ES-I3 (cell line): ENCODE results near the gene SPRR1A.

Source experiments
- H3K36me3 ChIP-seq: 2 replicates; pipeline ENCODE4 v1.6.1; 2013; ENCODE audit warnings: mild to moderate bottlenecking, low read length, control low read depth, moderate library complexity; ENCODE audit not compliant: insufficient read depth
- H3K4me1 ChIP-seq: 2 replicates; pipeline ENCODE4 v1.6.1; 2013; ENCODE audit warnings: mild to moderate bottlenecking, control low read depth, low read length; ENCODE audit not compliant: insufficient read depth
- H3K9ac ChIP-seq: 2 replicates; pipeline ENCODE4 v1.6.1; 2013; ENCODE audit warnings: low read depth, mild to moderate bottlenecking, low read length, moderate library complexity
- H3K9me3 ChIP-seq: 2 replicates; pipeline ENCODE4 v1.6.1; 2013; ENCODE audit warnings: mild to moderate bottlenecking, low read length, moderate library complexity; ENCODE audit not compliant: control insufficient read depth, insufficient read depth

SPRR1A gene, protein sequence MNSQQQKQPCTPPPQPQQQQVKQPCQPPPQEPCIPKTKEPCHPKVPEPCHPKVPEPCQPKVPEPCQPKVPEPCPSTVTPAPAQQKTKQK

GRCh38 chr1:152983743-152984142, at the start of gene SPRR1A:
Gene SPRR1A, plus strand, starts transcription at chr1:152984081. Its CDS starts 1,150 bp downstream, at chr1:152985231.
- no peaks in the 10 kb centered on the region for H3K9me3 ChIP-seq
- no peak within 1 kb of the TSS for H3K9ac ChIP-seq
- H3K4me1 ChIP-seq: no peaks in the 10 kb centered on the region
- no peaks in the 10 kb centered on the region for H3K36me3 ChIP-seq

- Histone ChIP-seq H3K9me3 (no peaks in the 10 kb centered on the region), H3K36me3 (no peaks in the 10 kb centered on the region), H3K9ac (no peak overlapping the region), H3K4me1 (no peaks in the 10 kb centered on the region)
Observed at GRCh38 chr1:152940614-152941013, 43.3 kb upstream of the SPRR1A start.

DNA sequence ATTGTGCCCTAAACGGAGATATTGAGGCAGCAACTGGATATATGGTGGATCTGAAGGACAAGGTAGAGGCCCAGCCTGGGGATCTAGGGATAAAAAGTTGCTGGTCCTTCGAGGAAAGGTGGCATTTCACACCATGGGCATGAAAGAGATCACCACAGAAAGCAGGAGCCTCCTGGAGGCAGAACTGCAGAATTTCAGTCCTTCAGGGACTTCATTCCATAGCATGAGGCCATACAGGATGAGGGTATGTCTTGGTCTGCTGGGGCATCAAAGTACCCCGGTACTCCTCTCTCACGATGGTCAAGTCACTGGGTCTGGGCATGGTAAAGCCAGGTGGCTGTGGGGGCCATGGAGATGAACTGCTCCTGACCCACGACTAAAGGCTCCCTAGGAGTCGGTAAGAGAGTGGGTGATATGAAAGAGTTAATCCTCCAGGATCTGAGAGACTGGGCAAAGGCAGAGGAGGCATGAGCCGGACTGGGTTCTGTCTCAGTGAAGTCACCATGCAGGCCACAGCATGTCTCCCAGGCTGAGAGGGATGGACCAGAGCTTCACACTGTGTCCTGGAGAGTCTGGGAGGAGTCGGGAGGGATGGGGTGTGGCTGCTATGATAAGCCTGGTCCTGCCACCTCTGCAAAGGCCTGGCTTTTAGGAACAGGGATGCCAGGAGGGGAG, 42.7 kb upstream of the SPRR1A start:
- no peaks in the 10 kb centered on the region for H3K36me3 ChIP-seq
- no peaks in the 10 kb centered on the region for H3K9me3 ChIP-seq
- no peaks in the 10 kb centered on the region for H3K4me1 ChIP-seq
- H3K9ac ChIP-seq: no peak overlapping the region

DNA sequence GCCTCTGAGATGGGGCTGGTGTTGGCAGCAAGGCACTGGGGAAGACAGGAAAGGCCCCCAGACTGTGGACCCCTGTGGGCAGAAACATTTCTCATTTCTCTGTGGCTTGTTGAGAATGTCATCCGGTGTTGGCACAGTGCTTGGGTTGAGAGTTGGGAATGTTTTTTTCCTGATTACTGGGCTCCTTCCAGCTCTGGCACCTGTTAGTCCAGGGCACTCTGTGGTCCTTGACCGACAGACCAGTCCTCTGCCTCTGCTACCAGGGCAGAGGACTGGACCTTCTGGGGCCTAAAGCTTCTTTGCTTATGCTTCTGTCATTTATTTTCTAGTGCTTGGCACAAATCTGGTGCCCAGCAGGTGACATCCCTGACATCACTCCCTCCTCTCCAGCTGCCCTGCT, 41.7 kb upstream of the SPRR1A start:
- Histone ChIP-seq H3K36me3 (no peaks in the 10 kb centered on the region), H3K9ac (no peak overlapping the region), H3K9me3 (no peaks in the 10 kb centered on the region), H3K4me1 (no peaks in the 10 kb centered on the region)

DNA sequence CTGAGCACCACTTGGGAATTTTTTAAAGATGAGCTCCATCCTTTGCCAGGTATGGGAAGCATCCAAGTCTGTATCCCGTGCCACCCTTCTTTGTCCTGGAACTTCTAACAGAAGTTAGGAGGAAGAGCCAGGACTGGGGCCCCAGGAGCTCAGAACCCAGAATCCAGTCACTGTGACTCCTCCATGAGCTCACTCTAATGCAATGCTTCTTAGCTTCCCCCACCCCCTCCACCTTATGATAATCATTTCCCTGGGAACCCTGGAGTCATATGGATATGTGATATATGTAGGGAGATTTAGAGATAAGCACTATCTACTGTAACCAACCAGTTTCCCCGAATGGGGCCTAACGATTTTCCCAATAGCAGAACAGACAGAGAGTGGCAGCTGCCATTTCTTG, 37.6 kb upstream of the SPRR1A start:
- Histone ChIP-seq H3K9ac (no peak overlapping the region), H3K9me3 (no peaks in the 10 kb centered on the region), H3K36me3 (no peaks in the 10 kb centered on the region), H3K4me1 (no peaks in the 10 kb centered on the region)

DNA sequence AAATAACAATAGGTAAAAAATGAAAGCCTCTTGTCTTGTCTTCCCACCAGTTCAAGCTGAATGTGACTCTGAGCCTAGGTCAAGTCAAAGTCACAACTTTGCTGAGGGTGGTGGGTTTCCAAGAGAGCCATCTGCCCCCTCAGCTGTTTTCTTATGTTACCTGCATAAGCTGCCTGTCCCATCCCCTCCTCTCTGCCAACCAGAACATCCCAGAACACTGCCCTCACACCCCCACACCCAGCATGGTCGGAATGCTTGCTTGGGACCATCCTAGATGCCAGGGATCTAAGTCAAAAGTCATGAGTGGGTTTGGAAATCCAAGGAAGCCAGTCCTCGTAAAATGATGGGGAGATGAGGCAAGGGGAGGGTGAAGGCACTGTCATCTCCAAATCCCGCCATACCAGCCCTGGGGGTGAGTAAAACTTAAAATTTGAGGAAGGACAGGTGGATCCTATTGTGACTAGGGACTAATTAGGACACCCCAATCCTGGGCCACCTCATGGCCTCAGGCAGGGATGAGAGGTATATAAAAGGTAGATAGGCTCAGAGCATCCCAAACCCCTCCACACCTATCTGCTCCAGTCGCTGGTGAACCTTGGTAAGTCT, 37.1 kb upstream of the SPRR1A start, which contains the start of gene SPRR5:
Gene SPRR5 (plus strand): TSS at position 556 of the 606 bp plus-strand sequence. CDS start 1,349 bp downstream, outside the sequence.
- Histone ChIP-seq H3K4me1 (no peaks in the 10 kb centered on the region), H3K9me3 (no peaks in the 10 kb centered on the region), H3K36me3 (no peaks in the 10 kb centered on the region), H3K9ac (no peak within 1 kb of the TSS)

- no peaks in the 10 kb centered on the region for H3K9me3 ChIP-seq
- H3K36me3 ChIP-seq: no peaks in the 10 kb centered on the region
Observed at GRCh38 chr1:152951711-152952110, 32.2 kb upstream of the SPRR1A start.

DNA sequence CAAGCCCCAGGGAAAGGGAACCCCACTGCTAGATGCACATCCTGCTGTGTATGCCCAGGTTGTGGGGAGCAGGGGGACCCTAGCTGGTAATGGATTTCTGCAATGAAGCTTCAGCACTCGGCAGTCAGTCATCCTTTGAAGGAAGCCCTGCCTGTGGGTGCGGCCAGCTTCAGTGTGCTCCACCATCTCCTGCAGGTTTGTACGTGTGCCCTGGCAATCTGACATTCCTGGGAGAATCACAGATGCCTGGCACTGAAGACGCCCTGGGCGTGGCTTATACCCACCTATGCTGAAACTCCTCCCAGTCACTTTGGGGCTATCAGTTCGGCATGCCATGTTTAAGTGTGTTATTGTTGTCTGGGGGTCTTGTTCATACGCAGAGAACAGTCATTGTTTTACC, 30.1 kb upstream of the SPRR1A start:
- Histone ChIP-seq H3K9ac (no peak overlapping the region), H3K36me3 (no peaks in the 10 kb centered on the region), H3K4me1 (no peaks in the 10 kb centered on the region)

More at GRCh38 chr1:152951711-152952110, 32.2 kb upstream of the SPRR1A start:
- H3K9ac ChIP-seq: no peak overlapping the region
- no peaks in the 10 kb centered on the region for H3K4me1 ChIP-seq

GRCh38 chr1:152954436-152954835, 29.4 kb upstream of the SPRR1A start:
- H3K36me3 ChIP-seq: no peaks in the 10 kb centered on the region
- H3K9ac ChIP-seq: no peak overlapping the region
- no peaks in the 10 kb centered on the region for H3K9me3 ChIP-seq
- H3K4me1 ChIP-seq: no peaks in the 10 kb centered on the region

More for the DNA sequence above, 30.1 kb upstream of the SPRR1A start:
- no peaks in the 10 kb centered on the region for H3K9me3 ChIP-seq

DNA sequence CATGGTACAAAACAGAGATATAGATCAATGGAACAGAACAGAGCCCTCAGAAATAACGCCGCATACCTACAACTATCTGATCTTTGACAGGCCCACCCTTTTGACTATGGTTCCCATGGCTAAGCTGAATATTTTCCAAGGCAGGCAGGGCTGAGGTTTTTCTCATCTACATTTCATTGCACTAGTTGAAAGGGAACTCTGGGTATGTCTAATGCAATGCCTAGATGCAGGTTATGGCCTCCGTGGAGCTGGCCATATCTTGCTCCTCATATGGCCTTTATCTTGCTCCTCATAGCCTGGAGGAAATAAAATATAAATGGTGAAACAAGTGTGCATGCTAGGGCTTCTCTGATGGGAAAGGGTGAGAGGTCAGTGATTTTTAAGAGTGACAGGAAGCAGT, 26.3 kb upstream of the SPRR1A start:
- H3K4me1 ChIP-seq: no peaks in the 10 kb centered on the region
- no peaks in the 10 kb centered on the region for H3K36me3 ChIP-seq
- H3K9me3 ChIP-seq: no peaks in the 10 kb centered on the region
- H3K9ac ChIP-seq: no peak overlapping the region

DNA sequence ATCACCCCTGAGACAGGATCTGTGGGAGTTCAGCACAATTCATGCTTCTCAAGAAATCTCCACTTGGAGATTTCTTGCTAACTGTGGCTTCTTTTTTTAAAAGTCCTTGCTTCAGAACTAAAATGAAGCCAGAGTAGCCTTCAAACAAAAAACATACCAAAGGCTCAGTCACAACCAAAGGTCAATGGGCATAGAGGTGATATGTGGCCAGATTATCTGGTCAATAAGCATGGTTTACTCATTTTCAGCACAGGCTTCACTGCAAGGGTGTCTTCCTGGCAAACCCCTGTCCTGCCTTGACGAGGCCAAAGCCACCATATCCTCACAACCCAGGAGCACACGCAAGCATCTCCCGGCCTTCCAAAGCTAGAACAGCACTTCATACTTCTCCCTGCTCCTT, 24.6 kb upstream of the SPRR1A start:
- H3K36me3 ChIP-seq: no peaks in the 10 kb centered on the region
- no peaks in the 10 kb centered on the region for H3K9me3 ChIP-seq
- no peaks in the 10 kb centered on the region for H3K4me1 ChIP-seq
- no peak overlapping the region for H3K9ac ChIP-seq

DNA sequence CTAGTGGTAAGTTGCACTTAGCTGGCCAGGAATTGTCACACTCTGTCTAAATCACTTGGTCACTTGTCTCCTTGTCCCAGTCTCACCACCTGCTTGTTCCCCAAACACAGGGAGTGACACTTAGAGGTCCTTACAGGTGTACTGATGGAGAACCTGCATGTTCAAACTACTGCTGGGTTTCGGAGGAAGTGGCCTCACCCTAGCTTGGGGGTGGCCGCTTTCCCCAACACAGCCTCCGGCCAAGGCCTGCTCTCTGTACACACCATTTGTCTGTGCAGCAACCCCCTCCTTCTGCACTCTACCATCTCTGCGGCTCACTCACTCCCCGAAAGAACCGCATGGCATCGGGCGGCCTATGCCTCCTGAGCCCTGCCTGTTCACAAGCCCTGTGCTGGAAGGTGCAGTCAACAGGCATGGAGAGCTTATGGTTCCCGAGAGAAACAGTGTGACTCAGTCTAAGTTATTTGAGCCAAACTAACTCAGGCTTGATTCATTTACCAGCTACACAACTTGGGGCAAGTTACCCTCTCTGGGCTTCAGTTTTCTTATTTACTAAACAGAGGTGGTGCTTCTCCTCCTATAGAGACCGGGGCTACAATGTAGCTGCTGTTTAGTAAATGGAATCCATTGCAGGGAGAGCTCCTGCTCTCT, 24.0 kb upstream of the SPRR1A start:
- Histone ChIP-seq H3K4me1 (no peaks in the 10 kb centered on the region), H3K9me3 (no peaks in the 10 kb centered on the region), H3K36me3 (no peaks in the 10 kb centered on the region), H3K9ac (no peak overlapping the region)

DNA sequence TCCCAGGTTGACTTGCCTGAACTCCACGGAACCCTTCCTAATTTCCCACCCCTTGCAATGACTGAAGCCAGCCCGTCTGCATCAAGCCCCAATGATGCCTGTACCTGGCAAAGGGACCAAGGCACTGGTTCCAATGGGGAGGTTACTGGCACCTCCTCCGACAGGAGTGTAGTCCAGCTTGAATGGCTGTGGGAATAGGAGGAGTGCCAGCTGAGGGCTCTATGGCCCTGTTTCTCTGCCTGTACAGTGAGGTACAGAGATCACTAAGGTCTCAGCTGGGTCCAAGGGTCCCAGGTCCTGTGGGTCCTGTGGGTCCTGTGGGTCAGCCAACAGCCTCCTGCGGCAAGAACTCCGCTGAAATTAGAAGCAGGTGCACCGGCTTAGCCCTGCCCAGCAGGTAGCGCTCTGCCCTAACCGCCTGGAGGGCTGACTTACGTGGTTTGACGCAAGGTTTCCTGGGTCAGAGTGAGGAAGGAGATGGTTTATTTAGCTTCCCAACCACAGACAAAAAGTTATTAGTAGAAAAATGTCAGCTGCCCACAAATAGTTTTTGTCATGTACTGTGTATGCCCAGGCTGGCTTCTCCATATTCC, 23.3 kb upstream of the SPRR1A start:
- Histone ChIP-seq H3K36me3 (no peaks in the 10 kb centered on the region), H3K9me3 (no peaks in the 10 kb centered on the region), H3K9ac (no peak overlapping the region), H3K4me1 (no peaks in the 10 kb centered on the region)

DNA sequence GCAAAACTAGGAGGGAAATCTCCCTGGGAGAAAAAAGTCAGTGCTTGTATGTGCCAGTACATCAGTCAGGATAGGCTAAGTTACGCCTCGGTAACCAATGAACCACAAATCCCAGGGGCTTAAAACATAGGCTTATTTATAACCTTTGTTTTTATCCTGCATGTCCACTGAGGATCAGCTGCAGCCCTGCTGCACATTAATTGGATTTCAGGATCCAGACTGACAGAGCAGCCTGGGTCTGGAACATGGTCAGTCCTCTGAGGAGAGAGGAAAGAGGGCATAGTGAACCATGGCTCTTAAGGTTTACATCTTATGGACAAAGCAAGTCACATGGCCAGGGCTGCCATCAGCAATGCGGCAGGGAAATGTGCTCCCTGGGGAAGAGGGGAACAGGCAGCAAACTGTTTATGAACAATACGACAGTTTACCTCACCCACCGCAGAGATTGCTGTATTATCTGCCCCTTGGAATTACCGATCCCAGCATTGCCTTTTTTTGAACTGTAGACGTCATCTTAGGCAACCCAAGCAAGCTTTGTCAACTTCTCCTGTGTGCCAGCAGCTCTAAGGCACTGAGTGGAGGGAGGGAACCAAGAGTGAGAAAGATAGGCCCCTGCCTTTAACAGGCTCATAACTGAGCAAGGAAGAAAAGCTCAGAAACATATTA, 22.5 kb upstream of the SPRR1A start:
- no peaks in the 10 kb centered on the region for H3K9me3 ChIP-seq
- H3K36me3 ChIP-seq: no peaks in the 10 kb centered on the region
- H3K9ac ChIP-seq: no peak overlapping the region
- H3K4me1 ChIP-seq: no peaks in the 10 kb centered on the region
